HFF-Myc (cell line): Measurements from ENCODE around the gene STPG4.

ENCODE experiments used
- DNase-seq: peaks from one replicate; pipeline ENCODE4 v3.0.0-alpha.2; 2011; ENCODE audit warnings: low read depth; ENCODE audit errors: extremely low read depth
- H3K4me3 ChIP-seq: replicated peaks from 2 replicates; pipeline ENCODE4 v1.5.1; 2011; ENCODE audit warnings: low read depth, mild to moderate bottlenecking, control low read depth, low read length
- CTCF ChIP-seq: IDR thresholded peaks from 2 replicates; pipeline ENCODE4 v1.5.1; 2012; ENCODE audit warnings: mild to moderate bottlenecking, low read depth, low read length, control low read depth; ENCODE audit errors: missing control alignments

Gene STPG4

GRCh38 chr2:47196046-47196445, 40.9 kb upstream of the STPG4 start:
- TF ChIP-seq CTCF, result no peak
- DNase-seq, result no peak
- no peak overlapping the region for H3K4me3 ChIP-seq

- H3K4me3 ChIP-seq, result no peak overlapping the region
- no peak for TF ChIP-seq CTCF
- no peak for DNase-seq
These were observed 40.0 kb upstream of the STPG4 start for GRCh38 chr2:47195148-47195547.

- H3K4me3 ChIP-seq, result no peak overlapping the region
- no peak for DNase-seq
- no peak for TF ChIP-seq CTCF
These were observed 39.3 kb upstream of the STPG4 start for GRCh38 chr2:47194410-47194809.

- no peak for TF ChIP-seq CTCF
- no peak for DNase-seq
- H3K4me3 ChIP-seq, result no peak overlapping the region
These were observed 38.5 kb upstream of the STPG4 start for GRCh38 chr2:47193607-47194006.

- DNase-seq, result no peak
- no peak for TF ChIP-seq CTCF
- H3K4me3 ChIP-seq, result no peak overlapping the region
These were observed 35.2 kb upstream of the STPG4 start for GRCh38 chr2:47190188-47190881.

- DNase-seq, result no peak
- TF ChIP-seq CTCF, result no peak
- no peak overlapping the region for H3K4me3 ChIP-seq
These were observed 34.5 kb upstream of the STPG4 start for GRCh38 chr2:47189635-47190034.

GRCh38 chr2:47187069-47187468, 32.0 kb upstream of the STPG4 start:
- no peak for TF ChIP-seq CTCF
- no peak for DNase-seq
- no peak overlapping the region for H3K4me3 ChIP-seq
